ENCODE measurements around the gene S100A4.
"Not testable (repeated sequence)": the region's sequence is repeated elsewhere in the genome, so short reads cannot be mapped to it uniquely, and the experiment has no call there.

The S100A4 gene

DNA sequence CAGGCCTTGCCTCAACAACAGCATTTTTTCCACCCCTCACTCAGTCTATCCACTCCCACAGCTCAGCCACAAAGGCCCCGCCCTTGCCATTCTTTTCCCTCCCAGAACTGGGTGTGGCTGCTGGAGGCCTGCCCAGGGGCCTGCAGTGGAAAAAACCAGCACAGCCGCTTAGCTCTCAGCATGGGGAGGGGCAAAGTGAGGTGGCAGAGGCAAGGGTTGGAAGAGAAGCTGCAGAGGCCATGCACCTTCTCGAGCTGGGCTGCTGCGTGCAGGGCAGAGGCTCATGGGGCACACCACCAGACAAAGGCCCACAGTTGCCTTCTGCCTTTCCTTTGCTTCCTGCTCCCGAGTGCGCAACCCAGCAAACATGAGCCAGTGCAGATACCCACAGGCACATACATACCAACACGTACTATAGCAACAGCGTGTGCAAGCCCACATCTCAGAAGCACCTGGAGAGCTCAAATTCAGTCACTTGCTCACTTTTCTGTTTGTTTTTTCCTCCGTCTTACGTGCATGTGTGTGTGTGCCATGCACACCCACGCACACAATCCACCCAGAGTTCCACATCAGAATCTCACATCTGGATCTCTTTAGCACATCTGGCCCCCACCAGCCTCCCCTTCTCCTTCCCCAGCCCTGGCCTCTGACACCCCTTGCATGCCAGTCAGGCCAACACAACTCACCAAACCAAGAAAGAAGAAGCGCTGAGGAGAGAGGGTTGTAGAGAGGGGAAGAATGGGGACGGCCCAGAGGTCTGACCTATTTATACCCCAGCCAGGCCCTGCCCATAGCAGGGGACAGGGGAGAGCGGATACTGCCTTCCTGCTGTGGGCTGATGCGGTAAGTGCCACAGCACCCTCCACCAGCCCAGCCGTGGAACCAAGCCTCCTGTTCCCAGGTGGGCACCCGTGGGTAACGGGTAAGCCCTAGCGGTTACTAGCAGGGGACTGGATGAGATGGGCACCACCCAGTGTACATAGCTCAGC lies at the start of gene S100A4:
TSS of gene S100A4 (minus strand) at position 740 of the 989 bp plus-strand sequence. CDS start 1,012 bp downstream, outside the sequence.
- no peak for DNase-seq (ENCODE audit: low read depth)
- H3K4me3 ChIP-seq (ENCODE audit: low read depth, low read length): no peak within 1 kb of the TSS
- no peak for TF ChIP-seq CTCF (IDR thresholded peaks at IDR 0.05; ENCODE audit: low read depth, low read length, missing control alignments)

- TF ChIP-seq CTCF (IDR thresholded peaks at IDR 0.05; ENCODE audit: low read depth, low read length, missing control alignments): no peak
- no peak for DNase-seq (ENCODE audit: low read depth)
- no peak overlapping the region for H3K4me3 ChIP-seq (ENCODE audit: low read depth, low read length)
Observed at GRCh38 chr1:153592748-153593147, 47.1 kb upstream of the S100A4 start.

DNA sequence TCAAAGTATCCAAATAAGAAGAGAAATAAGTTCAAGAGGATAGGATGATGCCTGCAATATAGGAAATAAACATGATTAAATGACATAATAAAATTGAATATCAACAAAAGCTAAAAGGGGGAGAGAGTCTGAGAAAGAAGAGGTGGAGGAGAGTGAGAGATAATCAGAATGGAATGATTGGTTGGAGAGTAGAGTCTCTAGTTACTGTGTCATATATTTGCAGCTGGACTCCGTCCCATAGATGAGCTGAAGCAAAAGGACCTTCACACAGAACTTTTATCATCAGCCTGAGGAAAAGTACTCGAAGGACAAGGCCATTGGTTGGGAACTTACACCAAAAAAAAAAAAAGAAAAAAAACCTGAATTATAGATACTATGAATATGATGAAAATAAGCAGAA lies 42.9 kb upstream of the S100A4 start:
- no peak for TF ChIP-seq CTCF (IDR thresholded peaks at IDR 0.05; ENCODE audit: low read depth, low read length, missing control alignments)
- H3K4me3 ChIP-seq (ENCODE audit: low read depth, low read length): no peak overlapping the region
- no peak for DNase-seq (ENCODE audit: low read depth)

DNA sequence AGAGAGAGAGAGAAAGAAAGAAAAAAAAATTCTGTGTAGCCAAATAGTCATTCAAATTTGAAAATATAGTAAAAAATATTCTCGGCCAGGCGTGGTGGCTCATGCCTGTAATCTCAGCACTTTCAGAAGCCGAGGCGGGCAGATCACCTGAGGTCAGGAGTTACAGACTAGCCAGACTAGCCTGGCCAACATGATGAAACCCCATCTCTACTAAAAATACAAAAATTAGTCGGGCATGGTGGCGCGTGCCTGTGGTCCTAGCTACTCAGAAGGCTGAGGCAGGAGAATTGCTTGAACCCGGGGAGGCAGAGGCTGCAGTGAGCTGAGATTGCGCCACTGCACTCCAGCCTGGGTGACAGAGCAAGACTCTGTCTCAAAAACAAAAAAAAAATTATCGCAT lies 42.4 kb upstream of the S100A4 start:
- not testable (repeated sequence) for H3K4me3 ChIP-seq (ENCODE audit: low read depth, low read length); DNase-seq (ENCODE audit: low read depth)

DNA sequence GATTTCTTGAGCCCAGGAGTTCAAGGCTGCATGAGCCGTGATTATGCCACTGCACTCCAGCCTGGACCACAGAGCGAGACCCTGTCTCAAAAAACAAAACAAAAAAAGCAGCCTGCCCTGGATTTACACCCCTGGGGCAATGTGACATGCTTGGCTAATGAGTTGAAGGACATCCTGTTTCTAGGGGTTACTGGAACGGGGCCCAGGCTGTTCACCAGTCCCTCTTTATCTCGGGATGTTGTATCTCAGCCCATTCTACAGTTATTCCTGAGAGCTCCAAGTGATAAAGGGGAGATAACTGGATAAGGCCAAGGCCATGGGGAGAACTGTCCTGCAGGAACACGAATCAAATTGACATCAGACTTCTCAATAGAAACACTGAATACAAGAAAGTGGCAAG lies 41.7 kb upstream of the S100A4 start:
- DNase-seq (ENCODE audit: low read depth): no peak

DNA sequence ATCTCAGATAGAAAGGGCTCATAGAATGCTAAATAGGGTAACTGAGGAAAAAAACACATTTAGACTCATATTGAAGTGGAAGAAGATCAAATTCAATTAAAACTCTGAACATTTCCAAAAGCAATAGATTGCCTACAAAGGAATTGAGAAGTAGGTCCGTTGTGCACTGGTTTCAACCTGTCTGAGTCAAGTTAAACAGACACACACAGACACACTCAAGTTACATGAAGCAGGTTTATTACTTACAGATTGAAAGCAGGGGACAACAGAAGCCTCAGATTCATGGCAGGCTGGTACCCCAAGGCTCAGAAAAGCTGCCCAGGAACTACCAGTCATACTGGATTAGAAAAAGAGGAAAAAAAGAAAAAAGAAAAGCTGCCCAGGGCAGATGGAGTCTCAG lies 40.7 kb upstream of the S100A4 start:
- DNase-seq (ENCODE audit: low read depth): no peak
- H3K4me3 ChIP-seq (ENCODE audit: low read depth, low read length): no peak overlapping the region
- TF ChIP-seq CTCF (IDR thresholded peaks at IDR 0.05; ENCODE audit: low read depth, low read length, missing control alignments): no peak

More for the DNA sequence above, 41.7 kb upstream of the S100A4 start:
- TF ChIP-seq CTCF (IDR thresholded peaks at IDR 0.05; ENCODE audit: low read depth, low read length, missing control alignments): no peak
- no peak overlapping the region for H3K4me3 ChIP-seq (ENCODE audit: low read depth, low read length)

GRCh38 chr1:153585006-153585405 lies 39.4 kb upstream of the S100A4 start:
- no peak for DNase-seq (ENCODE audit: low read depth)
- TF ChIP-seq CTCF (IDR thresholded peaks at IDR 0.05; ENCODE audit: low read depth, low read length, missing control alignments): no peak
- no peak overlapping the region for H3K4me3 ChIP-seq (ENCODE audit: low read depth, low read length)

All from GM12864 (cell line).